Activated CD4-positive, alpha-beta T cell treated with anti-CD3 and anti-CD28 coated beads, Interleukin-2, amount 10 ng/mL, durations not matched to agents 7 days and 5 days (primary cell): Measurements from ENCODE around the gene C16orf74. TPM values are rescaled to one million over a fixed set of nuclear protein-coding genes. Genes with fewer than 3 reads are reported as not detected.

Source experiments
- CTCF ChIA-PET: fragments of 350-600 bp; sonication (Branson Sonifier 250); formaldehyde crosslinking; loops from one replicate; lab custom pipeline; 2021; ENCODE audit warnings: antibody characterized with exemption; lab: Charles Lee
- POLR2A ChIA-PET: fragments of 350-600 bp; sonication (Branson Sonifier 250); formaldehyde crosslinking; loops from one replicate; lab custom pipeline; 2021; ENCODE audit warnings: antibody characterized with exemption; lab: Charles Lee
- DNase-seq: peaks from one replicate; pipeline ENCODE4 v3.0.0-alpha.2; 2020
- H3K27ac Mint-ChIP-seq: one replicate; pipeline ENCODE4 v1.8.0; 2021; ENCODE audit warnings: mild to moderate bottlenecking, moderate library complexity, mixed read lengths
- H3K27me3 Mint-ChIP-seq: one replicate; pipeline ENCODE4 v1.8.0; 2021; ENCODE audit warnings: mixed read lengths
- H3K36me3 Mint-ChIP-seq: one replicate; pipeline ENCODE4 v1.8.0; 2021; ENCODE audit warnings: low read depth, mixed read lengths
- H3K4me1 Mint-ChIP-seq: one replicate; pipeline ENCODE4 v1.8.0; 2021; ENCODE audit warnings: mixed read lengths
- H3K4me3 Mint-ChIP-seq: one replicate; pipeline ENCODE4 v1.8.0; 2021; ENCODE audit warnings: mild to moderate bottlenecking, moderate library complexity, mixed read lengths
- H3K9me3 Mint-ChIP-seq: one replicate; pipeline ENCODE4 v1.8.0; 2021; ENCODE audit warnings: mixed read lengths
- total RNA-seq, 2 experiments: library from RNA; stranded (reverse); gene quantifications; one replicate each; pipeline ENCODE4 v1.2.3, GENCODE V29; 2021

The C16orf74 gene
- total RNA-seq, 2 experiments from 2014 or later: 1.6 to 1.7 TPM

- CTCF ChIA-PET: interaction anchor here (0.8 kb wide), 1 partner anchor 50 kb away, joined by 3 read pairs; no protein-coding TSS in a partner anchor
- Mint-ChIP-seq H3K9me3 (no peaks in the 10 kb centered on the region), H3K36me3 (peaks cover 24% of the 10 kb centered on the region), H3K27me3 (no peaks in the 10 kb centered on the region), H3K27ac (no peak overlapping the region), H3K4me3 (no peak overlapping the region), H3K4me1 (no peaks in the 10 kb centered on the region)
- DNase-seq: no peak
- POLR2A ChIA-PET: no interaction called here
These were observed 85.0 kb downstream of the C16orf74 start for GRCh38 chr16:85665929-85666328.

- ChIA-PET CTCF (no interaction called here), POLR2A (no interaction called here)
- no peaks in the 10 kb centered on the region for H3K9me3 Mint-ChIP-seq
- H3K27ac Mint-ChIP-seq: no peak overlapping the region
- peaks cover 20% of the 10 kb centered on the region for H3K36me3 Mint-ChIP-seq
- H3K4me3 Mint-ChIP-seq: no peak overlapping the region
- H3K27me3 Mint-ChIP-seq: no peaks in the 10 kb centered on the region
- DNase-seq: no peak
- H3K4me1 Mint-ChIP-seq: no peaks in the 10 kb centered on the region
These were observed 85.5 kb downstream of the C16orf74 start for GRCh38 chr16:85665373-85665740.

GRCh38 chr16:85664580-85665372 is 86.1 kb downstream of the C16orf74 start:
- no peaks in the 10 kb centered on the region for H3K4me1 Mint-ChIP-seq
- H3K27me3 Mint-ChIP-seq: no peaks in the 10 kb centered on the region
- DNase-seq: no peak
- POLR2A ChIA-PET: no interaction called here
- no peak overlapping the region for H3K4me3 Mint-ChIP-seq
- peak overlapping the region; percentile 46 for H3K27ac Mint-ChIP-seq
- no peaks in the 10 kb centered on the region for H3K9me3 Mint-ChIP-seq
- CTCF ChIA-PET: no interaction called here
- peaks cover 17% of the 10 kb centered on the region for H3K36me3 Mint-ChIP-seq

GRCh38 chr16:85663891-85664321 is 87.0 kb downstream of the C16orf74 start:
- Mint-ChIP-seq H3K27ac (no peak overlapping the region), H3K4me3 (no peak overlapping the region), H3K36me3 (peaks cover 16% of the 10 kb centered on the region), H3K27me3 (no peaks in the 10 kb centered on the region), H3K4me1 (no peaks in the 10 kb centered on the region), H3K9me3 (no peaks in the 10 kb centered on the region)
- POLR2A ChIA-PET: no interaction called here
- no peak for DNase-seq
- CTCF ChIA-PET: no interaction called here

GRCh38 chr16:85662976-85663830 is 87.7 kb downstream of the C16orf74 start:
- H3K9me3 Mint-ChIP-seq: no peaks in the 10 kb centered on the region
- H3K36me3 Mint-ChIP-seq: peaks cover 16% of the 10 kb centered on the region
- ChIA-PET CTCF (interaction anchor here (0.5 to 1.7 kb wide), 2 partner anchors 10 to 71 kb away, joined by 3 to 4 read pairs; no protein-coding TSS in a partner anchor), POLR2A (no interaction called here)
- no peak overlapping the region for H3K27ac Mint-ChIP-seq
- no peak overlapping the region for H3K4me3 Mint-ChIP-seq
- H3K27me3 Mint-ChIP-seq: no peaks in the 10 kb centered on the region
- no peak for DNase-seq
- no peaks in the 10 kb centered on the region for H3K4me1 Mint-ChIP-seq

- H3K27ac Mint-ChIP-seq: no peak overlapping the region
- DNase-seq: no peak
- no peaks in the 10 kb centered on the region for H3K4me1 Mint-ChIP-seq
- H3K4me3 Mint-ChIP-seq: no peak overlapping the region
- ChIA-PET CTCF (interaction anchor here (0.5 to 1.7 kb wide), 2 partner anchors 11 to 71 kb away, joined by 3 to 4 read pairs; no protein-coding TSS in a partner anchor), POLR2A (no interaction called here)
- peaks cover 13% of the 10 kb centered on the region for H3K36me3 Mint-ChIP-seq
- no peaks in the 10 kb centered on the region for H3K27me3 Mint-ChIP-seq
- H3K9me3 Mint-ChIP-seq: no peaks in the 10 kb centered on the region
These were observed 88.4 kb downstream of the C16orf74 start for GRCh38 chr16:85662482-85662812.

- POLR2A ChIA-PET: no interaction called here
- H3K27me3 Mint-ChIP-seq: no peaks in the 10 kb centered on the region
- CTCF ChIA-PET: interaction anchor here (1.7 kb wide), 1 partner anchor 11 kb away, joined by 4 read pairs; no protein-coding TSS in a partner anchor
These were observed 89.0 kb downstream of the C16orf74 start for GRCh38 chr16:85661740-85662481.

GRCh38 chr16:85660843-85661739 is 89.8 kb downstream of the C16orf74 start:
- ChIA-PET POLR2A (no interaction called here), CTCF (no interaction called here)
- H3K36me3 Mint-ChIP-seq: peaks cover 12% of the 10 kb centered on the region
- H3K4me3 Mint-ChIP-seq: no peak overlapping the region
- no peaks in the 10 kb centered on the region for H3K9me3 Mint-ChIP-seq
- H3K27me3 Mint-ChIP-seq: no peaks in the 10 kb centered on the region
- H3K4me1 Mint-ChIP-seq: no peaks in the 10 kb centered on the region
- H3K27ac Mint-ChIP-seq: no peak overlapping the region
- DNase-seq: no peak

More at GRCh38 chr16:85661740-85662481, 89.0 kb downstream of the C16orf74 start:
- DNase-seq: no peak
- Mint-ChIP-seq H3K36me3 (peaks cover 13% of the 10 kb centered on the region), H3K4me1 (no peaks in the 10 kb centered on the region), H3K27ac (no peak overlapping the region), H3K9me3 (no peaks in the 10 kb centered on the region), H3K4me3 (no peak overlapping the region)

GRCh38 chr16:85659805-85660511 is 90.9 kb downstream of the C16orf74 start:
- H3K4me3 Mint-ChIP-seq: no peak overlapping the region
- H3K9me3 Mint-ChIP-seq: no peaks in the 10 kb centered on the region
- peaks cover 5% of the 10 kb centered on the region for H3K36me3 Mint-ChIP-seq
- peak overlapping the region; percentile 52 for H3K27ac Mint-ChIP-seq
- H3K4me1 Mint-ChIP-seq: no peaks in the 10 kb centered on the region
- ChIA-PET POLR2A (no interaction called here), CTCF (interaction anchor here (0.6 to 0.9 kb wide), 2 partner anchors 10 to 352 kb away, joined by 3 read pairs; no protein-coding TSS in a partner anchor)
- H3K27me3 Mint-ChIP-seq: no peaks in the 10 kb centered on the region
- peak; percentile 69 for DNase-seq

- no peaks in the 10 kb centered on the region for H3K27me3 Mint-ChIP-seq
- DNase-seq: no peak
- H3K36me3 Mint-ChIP-seq: peaks cover 5% of the 10 kb centered on the region
- no peak overlapping the region for H3K27ac Mint-ChIP-seq
- POLR2A ChIA-PET: no interaction called here
- no peaks in the 10 kb centered on the region for H3K9me3 Mint-ChIP-seq
- H3K4me1 Mint-ChIP-seq: no peaks in the 10 kb centered on the region
- no peak overlapping the region for H3K4me3 Mint-ChIP-seq
- CTCF ChIA-PET: interaction anchor here (0.5 to 0.9 kb wide), 3 partner anchors 9 to 44 kb away, joined by 3 to 4 read pairs (median 3); no protein-coding TSS in a partner anchor
These were observed 91.6 kb downstream of the C16orf74 start for GRCh38 chr16:85659336-85659735.
